Muscle of leg (tissue), 11 donors: ENCODE measurements around the gene TRNP1. TPM values are rescaled to one million over a fixed set of nuclear protein-coding genes. Genes with fewer than 3 reads are reported as not detected.

ENCODE experiments used
- DNase-seq: peaks from one replicate; pipeline ENCODE4 v3.0.0; 2013
- H3K27ac ChIP-seq: one replicate; pipeline ENCODE4 v1.5.1; 2013; ENCODE audit warnings: mild to moderate bottlenecking, low read length, control low read depth
- H3K27me3 ChIP-seq: one replicate; pipeline ENCODE4 v1.6.1; 2013; ENCODE audit warnings: low read length; ENCODE audit not compliant: control insufficient read depth, insufficient read depth
- H3K36me3 ChIP-seq: one replicate; pipeline ENCODE4 v1.6.1; 2013; ENCODE audit warnings: low read length; ENCODE audit not compliant: control insufficient read depth, insufficient read depth
- H3K4me1 ChIP-seq: one replicate; pipeline ENCODE4 v1.6.1; 2013; ENCODE audit warnings: low read length; ENCODE audit not compliant: control insufficient read depth, insufficient read depth
- H3K4me3 ChIP-seq: one replicate; pipeline ENCODE4 v1.5.1; 2013; ENCODE audit warnings: low read length, control low read depth
- H3K9me3 ChIP-seq: replicated peaks from 2 replicates; pipeline ENCODE4 v1.6.1; 2013; ENCODE audit warnings: low read depth, low read length; ENCODE audit not compliant: control insufficient read depth
- WGBS: methylation state at CpG from one replicate; pipeline ENCODE4 v1.1.5; 2013; ENCODE audit warnings: missing lambda C conversion rate; ENCODE audit not compliant: insufficient coverage; 5-methylcytosine and 5-hydroxymethylcytosine counted together
- polyA plus RNA-seq, 8 donors: library from polyadenylated mRNA; unstranded; fragments of 120-200 nt; gene quantifications; one replicate each; pipeline versions ENCODE4 v1.2.1 to v1.2.3, GENCODE V29; 2013; ENCODE audit warnings: inconsistent platforms in 1 of 8, low replicate concordance in 1 of 8; ENCODE audit not compliant: insufficient read length in 8 of 8, insufficient read depth in 1 of 8
- total RNA-seq: library from RNA; stranded (reverse); fragments of 120-200 nt; gene quantifications from one replicate; pipeline ENCODE4 v1.2.4, GENCODE V29; 2013

Gene TRNP1
- total and polyA plus RNA-seq, 9 donors, result 1.3 to 3.2 (median 2.0) TPM

GRCh38 chr1:26951821-26952497, 41.5 kb upstream of the TRNP1 start:
- Histone ChIP-seq H3K27me3 (peaks cover 2% of the 10 kb centered on the region), H3K27ac (no peak overlapping the region), H3K36me3 (peaks cover 3% of the 10 kb centered on the region), H3K9me3 (peaks cover 3% of the 10 kb centered on the region), H3K4me3 (no peak overlapping the region), H3K4me1 (no peaks in the 10 kb centered on the region)
- WGBS, result 83% methylated on average over 21 of the region's 24 CpGs
- no peak for DNase-seq

- Histone ChIP-seq H3K4me1 (no peaks in the 10 kb centered on the region), H3K4me3 (no peak overlapping the region), H3K36me3 (no peaks in the 10 kb centered on the region), H3K9me3 (peaks cover 3% of the 10 kb centered on the region), H3K27ac (no peak overlapping the region), H3K27me3 (peaks cover 13% of the 10 kb centered on the region)
- no peak for DNase-seq
- WGBS, result 100% methylated on average over 3 of the region's 5 CpGs
Observed at GRCh38 chr1:26953374-26953773, 40.1 kb upstream of the TRNP1 start.

GRCh38 chr1:26956321-26956720, 37.2 kb upstream of the TRNP1 start:
- Histone ChIP-seq H3K4me1 (peaks cover 4% of the 10 kb centered on the region), H3K36me3 (no peaks in the 10 kb centered on the region), H3K9me3 (peaks cover 3% of the 10 kb centered on the region), H3K27ac (no peak overlapping the region), H3K27me3 (peaks cover 43% of the 10 kb centered on the region), H3K4me3 (no peak overlapping the region)
- no peak for DNase-seq
- no CpG with 5 or more reads among the region's 3 CpGs for WGBS

- WGBS, result no CpG with 5 or more reads among the region's 3 CpGs
- H3K27ac ChIP-seq, result no peak overlapping the region
- peaks cover 3% of the 10 kb centered on the region for H3K9me3 ChIP-seq
- H3K27me3 ChIP-seq, result peaks cover 48% of the 10 kb centered on the region
- no peak for DNase-seq
- no peak overlapping the region for H3K4me3 ChIP-seq
- H3K36me3 ChIP-seq, result no peaks in the 10 kb centered on the region
- peaks cover 4% of the 10 kb centered on the region for H3K4me1 ChIP-seq
Observed at GRCh38 chr1:26957306-26957705, 36.2 kb upstream of the TRNP1 start.

GRCh38 chr1:26959270-26959669, 34.2 kb upstream of the TRNP1 start:
- Histone ChIP-seq H3K27me3 (peaks cover 57% of the 10 kb centered on the region), H3K4me1 (peaks cover 4% of the 10 kb centered on the region), H3K36me3 (no peaks in the 10 kb centered on the region), H3K27ac (no peak overlapping the region), H3K9me3 (peaks cover 3% of the 10 kb centered on the region), H3K4me3 (no peak overlapping the region)
- no peak for DNase-seq
- 0% methylated on average over 3 of the region's 13 CpGs for WGBS

GRCh38 chr1:26959722-26960624, 33.5 kb upstream of the TRNP1 start, which contains the start of gene KDF1:
KDF1 (minus strand) TSS chr1:26960468; CDS start chr1:26952380, 8,088 bp downstream.
- Histone ChIP-seq H3K27me3 (peaks cover 57% of the 10 kb centered on the region), H3K9me3 (peaks cover 3% of the 10 kb centered on the region), H3K27ac (no peak within 1 kb of the TSS), H3K36me3 (no peaks in the 10 kb centered on the region), H3K4me1 (peaks cover 4% of the 10 kb centered on the region), H3K4me3 (no peak within 1 kb of the TSS)
- DNase-seq, result no peak
- WGBS, result under 1% methylated on average over 85 of the region's 86 CpGs

GRCh38 chr1:26960625-26960966, 32.9 kb upstream of the TRNP1 start:
- H3K27me3 ChIP-seq, result peaks cover 57% of the 10 kb centered on the region
- WGBS, result 3% methylated on average over 3 of the region's 3 CpGs
- no peaks in the 10 kb centered on the region for H3K36me3 ChIP-seq
- H3K9me3 ChIP-seq, result peaks cover 3% of the 10 kb centered on the region
- peaks cover 4% of the 10 kb centered on the region for H3K4me1 ChIP-seq
- H3K27ac ChIP-seq, result no peak overlapping the region
- no peak overlapping the region for H3K4me3 ChIP-seq
- no peak for DNase-seq

GRCh38 chr1:26961826-26962225, 31.7 kb upstream of the TRNP1 start:
- 71% methylated on average over 2 of the region's 3 CpGs for WGBS
- Histone ChIP-seq H3K36me3 (no peaks in the 10 kb centered on the region), H3K9me3 (no peaks in the 10 kb centered on the region), H3K4me3 (no peak overlapping the region), H3K27ac (no peak overlapping the region), H3K27me3 (peaks cover 60% of the 10 kb centered on the region), H3K4me1 (peaks cover 4% of the 10 kb centered on the region)
- DNase-seq, result no peak

GRCh38 chr1:26965213-26965612, 28.3 kb upstream of the TRNP1 start:
- H3K27me3 ChIP-seq, result peaks cover 38% of the 10 kb centered on the region
- no peak for DNase-seq
- H3K36me3 ChIP-seq, result no peaks in the 10 kb centered on the region
- H3K27ac ChIP-seq, result no peak overlapping the region
- no peaks in the 10 kb centered on the region for H3K9me3 ChIP-seq
- H3K4me3 ChIP-seq, result no peak overlapping the region
- H3K4me1 ChIP-seq, result no peaks in the 10 kb centered on the region
- 85% methylated on average over 4 of the region's 6 CpGs for WGBS

- Histone ChIP-seq H3K9me3 (no peaks in the 10 kb centered on the region), H3K36me3 (no peaks in the 10 kb centered on the region), H3K4me1 (no peaks in the 10 kb centered on the region), H3K4me3 (no peak overlapping the region), H3K27ac (no peak overlapping the region), H3K27me3 (peaks cover 33% of the 10 kb centered on the region)
- WGBS, result 92% methylated on average over 2 of the region's 9 CpGs
- DNase-seq, result no peak
Observed at GRCh38 chr1:26965628-26966027, 27.9 kb upstream of the TRNP1 start.
